ENCODE data around the gene SYT6.

- TF ChIP-seq POLR2A (IDR thresholded peaks at IDR 0.05; ENCODE audit: low read length) (no peak), GATA1 (IDR thresholded peaks at IDR 0.05; ENCODE audit: low read depth, low read length) (no peak)
These were observed 70.6 kb downstream of the SYT6 start for GRCh38 chr1:114082867-114083585.

Data from erythroblast (primary cell).